NCI-H1105 (cell line): Measurements from ENCODE around the gene PADI1.

Source experiments
- DNase-seq: peaks from one replicate; lab custom pipeline; 2025; lab: John Stamatoyannopoulos, UW

Gene PADI1

GRCh38 chr1:17272066-17272465, 67.1 kb downstream of the PADI1 start:
- no peak for DNase-seq

GRCh38 chr1:17272646-17273045, 67.7 kb downstream of the PADI1 start:
- peak; percentile 0 for DNase-seq

GRCh38 chr1:17273096-17273495, 68.2 kb downstream of the PADI1 start:
- DNase-seq, result no peak

- DNase-seq, result peak; percentile 3
Measured at GRCh38 chr1:17274186-17275170, 69.5 kb downstream of the PADI1 start.

GRCh38 chr1:17276568-17276967, 71.6 kb downstream of the PADI1 start:
- DNase-seq, result no peak

GRCh38 chr1:17277511-17278159, 72.7 kb downstream of the PADI1 start:
- no peak for DNase-seq

- no peak for DNase-seq
Measured at GRCh38 chr1:17278996-17279830, 74.3 kb downstream of the PADI1 start.

- DNase-seq, result no peak
Measured at GRCh38 chr1:17280436-17280835, 75.5 kb downstream of the PADI1 start.

GRCh38 chr1:17280894-17281293, 76.0 kb downstream of the PADI1 start:
- DNase-seq, result no peak

GRCh38 chr1:17281775-17282181, 76.8 kb downstream of the PADI1 start:
- DNase-seq, result no peak

- no peak for DNase-seq
Measured at GRCh38 chr1:17282836-17283235, 77.9 kb downstream of the PADI1 start.

GRCh38 chr1:17286646-17287045, 81.7 kb downstream of the PADI1 start:
- DNase-seq, result no peak

- DNase-seq, result no peak
Measured at GRCh38 chr1:17287130-17287776, 82.3 kb downstream of the PADI1 start.

GRCh38 chr1:17289721-17290120, 84.8 kb downstream of the PADI1 start:
- DNase-seq, result no peak

- DNase-seq, result no peak
Measured at GRCh38 chr1:17290553-17290952, 85.6 kb downstream of the PADI1 start.

- no peak for DNase-seq
Measured at GRCh38 chr1:17292299-17293160, 87.6 kb downstream of the PADI1 start.

GRCh38 chr1:17293681-17294425, 88.9 kb downstream of the PADI1 start:
- DNase-seq, result no peak

GRCh38 chr1:17295292-17295691, 90.4 kb downstream of the PADI1 start:
- no peak for DNase-seq
